Pancreas (tissue), 10 donors: ENCODE data around the gene NBEA. TPM values are rescaled to one million over a fixed set of nuclear protein-coding genes. Genes with fewer than 3 reads are reported as not detected.

Experiments used
- ATAC-seq, 4 donors: fragments of 200-7000 bp; cut with Tn5 transposase; one replicate each; pipeline versions ENCODE4 v1.8.0 to v1.9.1; 2020; ENCODE audit warnings: mild to moderate bottlenecking in 4 of 4, moderate library complexity in 4 of 4
- DNase-seq, 6 donors: peaks; one replicate each; pipeline ENCODE4 v3.0.0-alpha.2; 2020
- FAIRE-seq: peaks from 2 replicates; lab custom pipeline; 2012; peaks lifted over from hg19 to GRCh38; lab: Jason Lieb, UNC
- H3K27ac ChIP-seq, 4 donors: fragments of 200-600 bp; sonication (generic); 1 replicate in 3 of 4; 2 replicates in 1 of 4; pipeline versions ENCODE4 v1.5.0 to v1.8.0; 2020
- H3K27me3 ChIP-seq, 4 donors: fragments of 200-600 bp; one replicate each; pipeline ENCODE4 v1.8.0; 2021
- H3K36me3 ChIP-seq, 3 donors: fragments of 200-600 bp; sonication (generic) in 1 of 3; one replicate each; pipeline versions ENCODE4 v1.5.0 to v1.8.0; 2020 to 2021
- H3K4me1 ChIP-seq, 3 donors: fragments of 200-600 bp; one replicate each; pipeline ENCODE4 v1.8.0; 2021
- H3K4me3 ChIP-seq, 4 donors: fragments of 200-600 bp; sonication (generic) in 2 of 4; one replicate each; pipeline versions ENCODE4 v1.5.0 to v1.8.0; 2020 to 2021
- H3K9me3 ChIP-seq, 4 donors: fragments of 200-600 bp; one replicate each; pipeline ENCODE4 v1.8.0; 2021
- CTCF ChIP-seq, 4 donors: fragments of 200-600 bp; sonication (generic) in 3 of 4; IDR thresholded peaks; one replicate each; pipeline versions ENCODE4 v1.5.0 to v1.8.0; 2021; ENCODE audit warnings: antibody characterized with exemption in 4 of 4
- WGBS, 2 donors: extraction: QIAGEN DNeasy Blood & Tissue Kit; methylation state at CpG; one replicate each; pipeline ENCODE4 v1.1.7; 2013; 5-methylcytosine and 5-hydroxymethylcytosine counted together
- intact Hi-C, 3 donors: fragments of 100-400 bp; cut with DNase I; formaldehyde crosslinking; loops; one replicate each; pipeline versions ENCODE4 v1.11.1 to v1.14.2; 2022
- polyA plus RNA-seq, 2 donors: library from polyadenylated mRNA; stranded (reverse); fragments of 200-250 nt; gene quantifications; one replicate each; pipeline ENCODE4 v1.2.3, GENCODE V29; 2013
- total RNA-seq, 6 donors: library from RNA; stranded (reverse); fragmentation: NEBNext Ultra II Directional in 4 of 6; extraction: Animal tissue kit (Norgen Biotek cat#: 25700) in 4 of 6; gene quantifications; one replicate each; pipeline versions ENCODE4 v1.2.1 to v1.2.4, GENCODE V29; 2021 to 2023
- donor health status: healthy with polysubstance abuse.
- donor health status: DM: no; HTN: no; CAD: no; lungs with moderate emphysema.
- donor health status: DM: no; HTN: no; CAD: no.
- donor health status: control.
- donor health status: control.
- donor health status: Bipolar disorder and iron deficiency.
- donor health status: DM: yes; HTN: yes; CAD: no.
- donor health status: DM: no; HTN: no; CAD: no.
- donor health status: DM: no; HTN: no; CAD: no.
- donor health status: DM: yes; HTN: yes; CAD: no.

NBEA gene
- total and polyA plus RNA-seq, 8 donors: 2.4 to 10.4 (median 4.8) TPM

DNA sequence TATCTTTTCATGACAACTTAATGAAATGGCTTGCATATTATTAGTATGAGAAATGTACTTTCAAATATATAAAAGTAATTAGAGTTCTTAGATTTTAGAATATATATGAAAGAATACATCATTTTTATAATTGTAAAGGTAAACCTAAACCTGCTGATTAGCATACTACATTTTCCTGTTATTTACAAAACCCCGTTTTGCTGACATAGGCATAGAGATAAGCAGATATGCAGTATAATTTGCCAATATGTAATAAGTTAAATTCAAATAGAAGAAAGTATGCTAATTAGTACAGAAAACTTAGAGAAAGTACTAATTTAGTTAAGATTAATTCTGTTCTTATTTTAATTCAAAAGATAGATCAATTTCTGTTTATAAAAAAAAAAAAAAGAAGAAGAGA, 513.0 kb downstream of the NBEA start:
- Histone ChIP-seq H3K36me3 (peaks cover 0 to 12% (median 0%) of the 10 kb centered on the region in 3 donors), H3K9me3 (no peaks in the 10 kb centered on the region), H3K4me1 (no peaks in the 10 kb centered on the region), H3K4me3 (no peak overlapping the region), H3K27ac (no peak overlapping the region), H3K27me3 (no peaks in the 10 kb centered on the region)
- WGBS, 2 donors: 50 to 55% methylated on average over 1 of the region's 1 CpG
- ATAC-seq: no peak
- intact Hi-C loops: no loop called here
- no peak for FAIRE-seq
- TF ChIP-seq CTCF (IDR thresholded peaks at IDR 0.05): no peak
- no peak for DNase-seq

GRCh38 chr13:35457258-35457657, 515.2 kb downstream of the NBEA start:
- intact Hi-C loops: no loop called here
- no peaks in the 10 kb centered on the region for H3K4me1 ChIP-seq
- H3K27ac ChIP-seq: no peak overlapping the region
- peaks cover 0 to 7% (median 0%) of the 10 kb centered on the region in 3 donors for H3K36me3 ChIP-seq
- H3K27me3 ChIP-seq: no peaks in the 10 kb centered on the region
- H3K4me3 ChIP-seq: no peak overlapping the region
- no peak for ATAC-seq
- 96 to 98% methylated on average over 3 of the region's 3 CpGs for WGBS, 2 donors
- H3K9me3 ChIP-seq: no peaks in the 10 kb centered on the region
- TF ChIP-seq CTCF (IDR thresholded peaks at IDR 0.05): no peak
- no peak for DNase-seq
- FAIRE-seq: no peak

DNA sequence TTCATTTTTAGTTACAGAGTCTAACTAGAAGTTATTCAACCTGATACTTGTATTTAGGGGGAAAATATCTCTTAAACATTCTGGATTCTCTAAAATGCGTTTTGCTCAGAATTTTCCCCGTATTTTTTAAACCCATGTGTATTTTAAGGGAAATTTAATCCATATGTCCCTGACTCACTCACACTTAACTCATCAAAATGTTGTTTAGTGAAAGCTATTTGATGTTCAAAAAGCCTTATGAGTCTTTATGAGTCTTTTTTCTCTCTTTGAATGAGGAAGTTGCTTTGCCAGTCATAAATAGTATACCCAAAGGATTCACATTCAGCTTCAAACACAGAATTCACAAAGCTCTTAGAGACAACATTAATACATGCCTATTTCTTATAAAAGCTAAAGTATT, 518.0 kb downstream of the NBEA start:
- FAIRE-seq (no peak), DNase-seq (no peak), ATAC-seq (no peak)
- no peak for TF ChIP-seq CTCF (IDR thresholded peaks at IDR 0.05)
- intact Hi-C loops: no loop called here
- WGBS, 2 donors: 96% methylated on average over 2 of the region's 2 CpGs
- H3K27ac ChIP-seq: no peak overlapping the region
- no peaks in the 10 kb centered on the region for H3K9me3 ChIP-seq
- no peaks in the 10 kb centered on the region for H3K36me3 ChIP-seq
- H3K27me3 ChIP-seq: no peaks in the 10 kb centered on the region
- no peaks in the 10 kb centered on the region for H3K4me1 ChIP-seq
- H3K4me3 ChIP-seq: no peak overlapping the region

GRCh38 chr13:35465371-35465770, 523.3 kb downstream of the NBEA start:
- no peak for FAIRE-seq
- intact Hi-C loops: no loop called here
- no peaks in the 10 kb centered on the region for H3K36me3 ChIP-seq

More at GRCh38 chr13:35465371-35465770, 523.3 kb downstream of the NBEA start:
- WGBS, 2 donors: 91 to 95% methylated on average over 3 of the region's 3 CpGs
- TF ChIP-seq CTCF (IDR thresholded peaks at IDR 0.05): no peak
- Histone ChIP-seq H3K27ac (no peak overlapping the region), H3K27me3 (no peaks in the 10 kb centered on the region), H3K4me3 (no peak overlapping the region), H3K4me1 (no peaks in the 10 kb centered on the region), H3K9me3 (no peaks in the 10 kb centered on the region)
- no peak for ATAC-seq
- DNase-seq: no peak
